Aorta (tissue), 5 donors: ENCODE results near the gene ZNF750. TPM values are rescaled to one million over a fixed set of nuclear protein-coding genes. Genes with fewer than 3 reads are reported as not detected.

Experiments used
- ATAC-seq: fragments of 200-7000 bp; cut with Tn5 transposase; one replicate; pipeline ENCODE4 v1.9.1; 2022; ENCODE audit warnings: moderate library complexity; ENCODE audit not compliant: low FRiP score
- DNase-seq, 2 donors: peaks; one replicate each; pipeline ENCODE4 v3.0.0-alpha.2; 2020
- H3K27ac ChIP-seq, 2 donors: one replicate each; pipeline ENCODE4 v1.5.1; 2013; ENCODE audit warnings: low read length in 2 of 2, mild to moderate bottlenecking in 2 of 2, moderate library complexity in 2 of 2, control low read depth in 1 of 2, inconsistent platforms in 1 of 2, low read depth in 1 of 2
- H3K27me3 ChIP-seq, 2 donors: one replicate each; pipeline ENCODE4 v1.6.1; 2013; ENCODE audit warnings: control low read depth in 1 of 2, low read length in 1 of 2, mild to moderate bottlenecking in 1 of 2, moderate library complexity in 1 of 2; ENCODE audit not compliant: insufficient read depth in 2 of 2, control insufficient read depth in 1 of 2
- H3K36me3 ChIP-seq, 2 donors: one replicate each; pipeline ENCODE4 v1.6.1; 2013; ENCODE audit warnings: control low read depth in 1 of 2, low read length in 1 of 2, mild to moderate bottlenecking in 1 of 2; ENCODE audit not compliant: insufficient read depth in 2 of 2, control insufficient read depth in 1 of 2
- H3K4me1 ChIP-seq, 2 donors: one replicate each; pipeline ENCODE4 v1.6.1; 2013; ENCODE audit warnings: low read length in 2 of 2, control low read depth in 1 of 2, mild to moderate bottlenecking in 1 of 2, moderate library complexity in 1 of 2; ENCODE audit not compliant: insufficient read depth in 2 of 2, control insufficient read depth in 1 of 2
- H3K4me3 ChIP-seq, 2 donors: one replicate each; pipeline ENCODE4 v1.5.1; 2013; ENCODE audit warnings: low read length in 2 of 2, control low read depth in 1 of 2, mild to moderate bottlenecking in 1 of 2
- H3K9me3 ChIP-seq: one replicate; pipeline ENCODE4 v1.6.1; 2013; ENCODE audit warnings: mild to moderate bottlenecking, low read length; ENCODE audit not compliant: control insufficient read depth
- WGBS, 2 donors: extraction: QIAGEN DNeasy Blood & Tissue Kit; methylation state at CpG; one replicate each; pipeline ENCODE4 v1.1.7; 2013; 5-methylcytosine and 5-hydroxymethylcytosine counted together
- intact Hi-C, 2 donors: fragments of 100-400 bp; cut with DNase I; formaldehyde crosslinking; loops; one replicate each; pipeline versions ENCODE4 v1.14.2 to v1.15.0; 2022
- polyA plus RNA-seq, 2 donors: library from polyadenylated mRNA; stranded (reverse); fragments of 200-250 nt; gene quantifications; one replicate each; pipeline ENCODE4 v1.2.3, GENCODE V29; 2013
- total RNA-seq, 2 donors: library from RNA; stranded (reverse); fragmentation: NEBNext Ultra II Directional; extraction: Animal tissue kit (Norgen Biotek cat#: 25700); gene quantifications; one replicate each; pipeline ENCODE4 v1.2.1, GENCODE V29; 2021
- donor health status: healthy with polysubstance abuse.
- donor health status: Bipolar disorder and iron deficiency.
- donor health status: DM: no; HTN: no; CAD: no.
- donor health status: DM: no; HTN: no; CAD: no.
- donor health status: DM: yes; HTN: yes; CAD: no.

Gene ZNF750
- total and polyA plus RNA-seq, 4 donors: 0.10 to 0.21 TPM; not detected in 2

DNA sequence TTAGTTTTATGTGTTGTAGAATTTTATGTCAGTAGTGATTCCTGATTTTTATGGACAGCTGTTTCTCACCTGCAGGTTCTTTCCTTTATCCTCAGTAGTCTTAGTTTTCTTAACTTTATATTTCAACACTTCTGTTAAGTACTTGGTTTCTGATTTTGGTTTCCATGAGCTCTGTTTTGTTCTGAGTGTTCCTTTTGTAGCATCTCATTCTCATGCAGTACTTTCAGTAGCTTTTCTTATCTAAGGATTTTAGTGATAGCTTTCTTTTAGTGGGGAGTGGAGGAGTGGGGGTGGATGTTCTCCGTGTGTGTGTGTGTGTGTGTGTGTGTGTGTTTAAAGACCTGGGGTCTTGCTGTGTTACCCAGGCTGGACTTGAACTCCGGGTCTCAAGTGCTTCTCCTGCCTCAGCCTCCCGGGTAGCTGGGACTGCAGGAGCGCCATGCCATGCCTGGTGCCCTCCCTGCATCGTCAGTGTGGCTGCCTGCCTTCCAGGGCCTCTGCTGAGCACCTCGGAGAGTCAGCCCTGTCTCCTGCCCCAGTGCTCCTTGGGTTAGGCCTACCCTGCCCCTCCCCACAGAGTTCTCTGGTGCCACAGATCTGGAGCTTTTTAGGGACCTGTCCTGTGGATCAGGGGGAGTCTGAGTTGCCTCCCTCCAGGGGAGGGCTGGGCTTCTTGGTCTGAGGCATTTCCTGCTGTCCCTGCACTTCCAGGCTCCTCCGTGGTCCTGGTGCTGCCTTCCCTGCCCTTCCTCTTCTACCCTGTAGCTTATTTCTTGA, 4.3 kb upstream of the ZNF750 start:
- Histone ChIP-seq H3K27ac (no peak overlapping the region), H3K9me3 (no peaks in the 10 kb centered on the region), H3K4me3 (no peak overlapping the region), H3K36me3 (peaks cover 0 to 2% of the 10 kb centered on the region in 2 donors), H3K27me3 (no peaks in the 10 kb centered on the region), H3K4me1 (no peaks in the 10 kb centered on the region)
- 82% methylated on average over 7 of the region's 7 CpGs for WGBS, 2 donors
- peak in 1 of 2 donors; percentile 63 for DNase-seq
- intact Hi-C loops: no loop called here
- ATAC-seq: no peak

DNA sequence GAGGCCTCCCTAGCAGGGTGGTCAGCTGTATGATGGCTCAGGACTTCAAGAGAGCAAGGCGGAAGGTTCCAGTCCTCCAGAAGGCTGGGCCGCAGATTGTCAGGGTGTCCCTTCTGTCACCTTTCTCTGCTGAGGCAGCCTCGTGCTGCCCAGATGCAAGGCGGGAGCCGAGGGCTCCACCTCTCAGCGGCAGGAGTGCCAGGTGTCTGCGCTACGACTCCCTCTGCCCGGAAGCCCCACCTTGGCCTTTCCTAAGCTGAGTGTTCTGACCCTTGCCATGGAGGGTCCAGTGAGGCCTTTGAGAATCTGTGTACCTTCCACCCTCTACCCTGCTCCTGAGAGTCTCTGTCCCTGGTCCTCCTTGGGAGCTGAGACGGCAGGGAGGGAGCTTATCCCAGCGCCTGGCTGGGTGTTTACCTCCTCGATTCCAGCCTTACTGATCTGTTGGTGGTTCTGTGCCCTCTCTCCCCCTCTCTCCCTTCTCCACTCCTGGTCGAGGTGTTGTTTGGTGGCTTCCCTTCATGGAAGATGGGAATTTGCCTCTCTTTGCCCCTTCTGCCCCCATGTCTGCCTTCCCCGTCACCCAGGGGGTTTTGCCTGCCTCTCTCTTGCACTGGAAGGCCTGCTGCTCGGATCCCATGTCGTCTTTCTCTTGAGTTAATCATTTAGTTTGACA, 2.2 kb upstream of the ZNF750 start:
- intact Hi-C loops: no loop called here
- H3K27ac ChIP-seq: no peak overlapping the region
- ATAC-seq (no peak), DNase-seq (peak in 1 of 2 donors; percentile 31)
- 92 to 94% methylated on average over 16 of the region's 16 CpGs for WGBS, 2 donors
- H3K4me1 ChIP-seq: no peaks in the 10 kb centered on the region
- H3K36me3 ChIP-seq: peaks cover 0 to 2% of the 10 kb centered on the region in 2 donors
- no peak overlapping the region for H3K4me3 ChIP-seq
- H3K27me3 ChIP-seq: no peaks in the 10 kb centered on the region
- no peaks in the 10 kb centered on the region for H3K9me3 ChIP-seq

DNA sequence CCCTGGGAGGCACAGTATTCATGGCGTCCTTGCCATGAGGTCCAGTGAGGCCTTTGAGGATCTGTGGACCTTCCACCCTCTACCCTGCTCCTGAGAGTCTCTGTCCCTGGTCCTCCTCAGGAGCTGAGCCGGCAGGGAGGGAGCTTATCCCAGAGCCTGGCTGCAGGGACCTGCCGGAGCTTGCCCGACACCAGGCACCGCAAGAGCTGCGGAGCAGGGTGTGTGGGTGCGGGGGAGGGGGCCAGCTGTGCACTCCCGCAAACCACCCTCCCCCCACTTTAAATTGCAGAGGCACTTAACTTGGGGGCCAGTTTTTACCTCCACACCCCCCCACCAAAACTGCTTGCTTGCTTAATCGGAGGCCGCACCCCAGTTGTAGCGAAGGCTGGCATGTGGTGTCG, 609 bp upstream of the ZNF750 start:
- DNase-seq (peak in 1 of 2 donors; percentile 71), ATAC-seq (no peak)
- H3K36me3 ChIP-seq: no peaks in the 10 kb centered on the region
- H3K4me3 ChIP-seq: no peak overlapping the region
- H3K9me3 ChIP-seq: no peaks in the 10 kb centered on the region
- no peak overlapping the region for H3K27ac ChIP-seq
- H3K4me1 ChIP-seq: no peaks in the 10 kb centered on the region
- no peaks in the 10 kb centered on the region for H3K27me3 ChIP-seq
- 91 to 92% methylated on average over 12 of the region's 12 CpGs for WGBS, 2 donors
- intact Hi-C loops: no loop called here

DNA sequence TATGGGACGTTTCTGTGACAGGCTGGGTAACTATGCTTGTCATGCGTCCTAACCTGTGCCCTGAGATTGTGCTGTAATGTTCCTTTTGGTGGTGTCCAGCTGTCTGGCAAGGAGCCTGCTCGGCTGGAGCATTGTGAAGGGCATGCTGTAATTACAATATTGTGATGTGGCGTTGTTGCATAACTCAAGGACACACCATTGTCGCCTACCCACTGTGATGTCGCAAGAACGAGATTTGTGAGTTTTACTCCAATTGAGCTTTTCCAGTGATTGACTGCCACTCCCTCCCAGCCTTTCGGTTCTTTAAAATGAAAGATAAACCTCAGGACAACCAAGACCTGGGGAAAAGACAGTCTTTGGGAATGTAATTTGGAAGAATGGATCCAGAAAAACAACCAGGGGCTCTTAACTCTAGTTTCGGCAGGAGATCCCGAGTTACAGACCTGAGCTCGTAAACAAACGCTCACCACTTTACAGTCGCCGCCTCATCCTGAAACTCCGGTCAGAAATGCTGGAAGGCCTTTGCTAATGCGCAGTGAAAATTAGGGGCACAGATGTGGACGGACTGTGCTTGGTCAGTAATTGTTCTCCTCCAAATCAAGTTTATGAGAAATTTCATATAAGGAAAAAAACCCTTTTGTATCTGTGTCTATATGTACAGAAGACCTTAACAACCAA, 1.3 kb downstream of the ZNF750 start:
- Histone ChIP-seq H3K36me3 (no peaks in the 10 kb centered on the region), H3K27ac (no peak overlapping the region), H3K4me3 (no peak overlapping the region), H3K9me3 (no peaks in the 10 kb centered on the region), H3K4me1 (no peaks in the 10 kb centered on the region), H3K27me3 (no peaks in the 10 kb centered on the region)
- DNase-seq (peak in 1 of 2 donors; percentile 55), ATAC-seq (no peak)
- 90 to 91% methylated on average over 17 of the region's 17 CpGs for WGBS, 2 donors
- intact Hi-C loops: no loop called here

DNA sequence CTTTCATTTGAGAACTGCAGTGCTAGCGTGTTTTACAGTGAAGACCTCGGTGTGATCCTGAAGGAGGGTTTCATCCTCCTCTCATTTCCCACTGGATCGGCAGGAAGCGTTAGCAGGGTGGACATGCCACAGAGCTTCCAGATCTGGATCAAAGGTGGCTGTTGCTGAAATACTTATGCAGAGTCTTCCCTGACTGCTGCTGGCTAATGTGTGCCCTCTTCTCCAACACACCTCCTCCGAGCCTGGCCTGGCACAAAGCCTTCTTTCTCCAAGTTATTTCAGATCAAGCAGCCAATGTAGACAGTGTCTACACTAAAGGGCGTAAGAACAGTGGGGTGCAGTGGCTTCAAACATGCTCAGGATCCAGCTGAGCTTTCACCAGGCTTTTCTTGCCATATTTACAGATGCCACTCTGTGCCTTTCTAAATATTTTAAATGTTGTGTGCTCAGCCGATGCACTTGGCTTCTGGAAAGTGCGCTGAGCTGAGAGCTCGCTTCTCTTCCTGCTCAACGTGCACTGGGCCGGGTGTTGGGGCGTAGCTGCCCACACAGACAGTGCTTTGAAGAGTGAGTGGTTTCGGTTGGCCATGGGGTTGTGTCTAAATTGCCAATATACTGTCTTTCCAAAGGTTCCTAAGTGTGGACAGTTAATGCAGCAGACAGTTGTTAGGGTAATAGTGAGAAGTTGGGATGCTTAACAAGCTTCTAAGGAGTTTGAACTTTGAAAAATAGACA, 2.1 kb downstream of the ZNF750 start:
- ATAC-seq: no peak

DNA sequence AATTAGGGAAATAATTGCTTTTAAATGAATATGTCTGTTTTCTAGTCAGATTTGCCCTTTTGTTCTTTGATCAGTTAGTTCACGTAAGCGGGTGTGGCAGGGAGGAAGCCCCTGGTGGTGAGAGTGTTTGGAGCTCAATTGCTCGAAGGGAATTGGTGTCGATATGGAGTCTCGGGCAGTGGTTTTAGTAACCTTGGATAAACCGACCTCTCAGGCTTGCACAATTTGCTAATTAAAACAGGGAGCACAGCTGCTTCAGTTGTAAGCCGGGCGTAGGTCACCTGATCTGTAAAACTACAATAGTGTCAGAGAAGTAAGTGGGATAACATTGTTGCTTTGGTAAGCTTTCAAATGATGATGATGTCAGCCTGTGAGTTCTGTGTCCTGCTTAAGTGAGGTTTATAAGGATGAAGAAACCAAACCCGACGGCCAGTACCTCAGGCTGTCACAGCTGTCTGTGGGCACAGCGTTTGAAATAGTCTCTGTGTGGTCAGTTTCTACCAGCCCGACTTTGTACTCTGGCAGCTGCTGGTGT, 2.9 kb downstream of the ZNF750 start:
- 88 to 89% methylated on average over 12 of the region's 12 CpGs for WGBS, 2 donors
- H3K9me3 ChIP-seq: no peaks in the 10 kb centered on the region
- ATAC-seq: no peak
- no peaks in the 10 kb centered on the region for H3K36me3 ChIP-seq
- no peak overlapping the region for H3K27ac ChIP-seq
- DNase-seq: no peak
- intact Hi-C loops: no loop called here
- no peaks in the 10 kb centered on the region for H3K4me1 ChIP-seq
- no peak overlapping the region for H3K4me3 ChIP-seq
- H3K27me3 ChIP-seq: no peaks in the 10 kb centered on the region

More for the DNA sequence above, 2.1 kb downstream of the ZNF750 start:
- Histone ChIP-seq H3K4me1 (no peaks in the 10 kb centered on the region), H3K27ac (no peak overlapping the region), H3K27me3 (no peaks in the 10 kb centered on the region), H3K36me3 (no peaks in the 10 kb centered on the region), H3K4me3 (no peak overlapping the region), H3K9me3 (no peaks in the 10 kb centered on the region)
- intact Hi-C loops: no loop called here
- peak in 1 of 2 donors; percentile 49 for DNase-seq
- 84 to 85% methylated on average over 13 of the region's 13 CpGs for WGBS, 2 donors

DNA sequence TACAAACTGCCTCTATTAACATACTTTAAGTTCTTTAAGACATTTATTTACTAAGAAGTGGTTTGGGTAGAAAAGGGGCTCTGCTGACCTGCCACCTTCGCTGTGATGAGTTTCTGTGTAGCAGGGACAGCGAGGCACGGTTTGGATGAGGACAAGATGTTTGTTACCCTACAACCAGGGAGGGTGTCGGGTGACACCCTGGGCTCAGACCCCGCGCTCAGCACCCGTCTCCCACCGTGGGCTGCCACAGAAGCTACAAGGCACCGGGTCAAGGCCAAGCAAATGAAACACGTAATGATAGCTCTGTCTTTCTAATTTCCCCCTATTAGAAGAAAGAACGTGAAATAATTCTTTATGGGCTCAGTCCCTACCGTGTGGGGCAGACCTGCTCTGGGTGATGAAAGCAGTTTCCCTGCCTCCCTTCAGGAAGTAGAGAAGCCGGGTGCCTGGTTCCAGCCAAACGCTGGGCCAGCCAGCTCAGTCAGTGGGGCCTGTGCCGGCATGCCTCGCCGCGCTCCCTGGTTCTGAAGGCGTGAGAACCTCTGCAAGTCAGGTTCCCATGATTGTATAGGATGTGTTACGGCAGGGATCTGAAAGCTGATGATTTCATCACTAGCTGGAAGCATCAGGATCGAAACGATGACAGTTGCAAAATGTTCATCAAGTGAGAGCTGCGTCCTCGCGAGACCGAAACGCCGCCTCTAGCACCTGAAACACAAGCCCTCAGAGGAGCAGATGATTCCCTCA, 3.9 kb downstream of the ZNF750 start:
- no peaks in the 10 kb centered on the region for H3K4me1 ChIP-seq
- H3K4me3 ChIP-seq: no peak overlapping the region
- 86 to 90% methylated on average over 28 of the region's 28 CpGs for WGBS, 2 donors
- no peaks in the 10 kb centered on the region for H3K27me3 ChIP-seq
- no peak overlapping the region for H3K27ac ChIP-seq
- intact Hi-C loops: no loop called here
- DNase-seq (peak in 1 of 2 donors; percentile 72), ATAC-seq (no peak)
- H3K36me3 ChIP-seq: no peaks in the 10 kb centered on the region
- H3K9me3 ChIP-seq: no peaks in the 10 kb centered on the region

DNA sequence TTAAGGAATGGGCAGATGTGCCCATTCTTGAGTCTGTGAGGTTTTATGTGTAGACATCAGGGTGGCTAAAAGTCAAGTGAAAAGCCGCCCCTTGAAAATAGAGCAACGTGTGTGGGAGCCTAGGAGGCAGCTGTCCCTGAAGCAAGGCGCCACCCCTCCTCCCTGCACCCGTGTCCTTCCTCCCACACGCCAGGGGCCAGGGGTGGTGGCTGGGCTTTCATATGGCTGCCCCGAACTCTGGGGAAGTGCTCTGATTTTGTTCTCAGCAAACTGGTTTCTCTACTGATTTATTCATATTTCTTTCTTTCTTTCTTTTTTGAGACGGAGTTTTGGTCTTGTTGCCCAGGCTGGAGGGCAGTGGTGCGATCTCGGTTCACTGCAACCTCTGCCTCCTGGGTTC, 4.7 kb downstream of the ZNF750 start:
- Histone ChIP-seq H3K36me3 (no peaks in the 10 kb centered on the region), H3K4me3 (no peak overlapping the region), H3K9me3 (no peaks in the 10 kb centered on the region), H3K27ac (no peak overlapping the region), H3K27me3 (no peaks in the 10 kb centered on the region), H3K4me1 (no peaks in the 10 kb centered on the region)
- DNase-seq: peak in 1 of 2 donors; percentile 55
- intact Hi-C loops: no loop called here
- WGBS, 2 donors: 90 to 92% methylated on average over 9 of the region's 9 CpGs
- ATAC-seq: no peak
